GM12801 (cell line): Measurements from ENCODE around the gene FNIP2.

Experiments
- TF ChIP-seq, protein P1 (sequence below): IDR thresholded peaks from one replicate; pipeline ENCODE4 v1.5.1; 2011; ENCODE audit warnings: control low read depth; ENCODE audit not compliant: insufficient read length; ENCODE audit errors: extremely low read depth

Gene FNIP2

DNA sequence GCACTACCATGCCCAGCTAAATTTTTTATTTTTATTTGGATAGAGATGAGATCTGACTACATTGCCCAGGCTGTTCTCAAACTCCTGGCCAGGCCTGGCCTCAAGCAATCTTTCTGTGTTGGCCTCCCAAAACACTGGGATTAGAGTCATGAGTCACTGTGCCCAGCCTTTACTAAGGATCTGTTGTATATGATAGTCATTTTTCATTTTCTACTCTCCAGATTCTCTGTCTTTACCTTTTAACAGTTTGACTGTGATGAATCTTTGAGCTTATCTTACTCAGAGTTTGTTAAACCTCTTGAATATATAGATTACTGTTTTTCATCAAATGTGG is 161.8 kb downstream of the FNIP2 start:
- TF ChIP-seq, protein P1, sequence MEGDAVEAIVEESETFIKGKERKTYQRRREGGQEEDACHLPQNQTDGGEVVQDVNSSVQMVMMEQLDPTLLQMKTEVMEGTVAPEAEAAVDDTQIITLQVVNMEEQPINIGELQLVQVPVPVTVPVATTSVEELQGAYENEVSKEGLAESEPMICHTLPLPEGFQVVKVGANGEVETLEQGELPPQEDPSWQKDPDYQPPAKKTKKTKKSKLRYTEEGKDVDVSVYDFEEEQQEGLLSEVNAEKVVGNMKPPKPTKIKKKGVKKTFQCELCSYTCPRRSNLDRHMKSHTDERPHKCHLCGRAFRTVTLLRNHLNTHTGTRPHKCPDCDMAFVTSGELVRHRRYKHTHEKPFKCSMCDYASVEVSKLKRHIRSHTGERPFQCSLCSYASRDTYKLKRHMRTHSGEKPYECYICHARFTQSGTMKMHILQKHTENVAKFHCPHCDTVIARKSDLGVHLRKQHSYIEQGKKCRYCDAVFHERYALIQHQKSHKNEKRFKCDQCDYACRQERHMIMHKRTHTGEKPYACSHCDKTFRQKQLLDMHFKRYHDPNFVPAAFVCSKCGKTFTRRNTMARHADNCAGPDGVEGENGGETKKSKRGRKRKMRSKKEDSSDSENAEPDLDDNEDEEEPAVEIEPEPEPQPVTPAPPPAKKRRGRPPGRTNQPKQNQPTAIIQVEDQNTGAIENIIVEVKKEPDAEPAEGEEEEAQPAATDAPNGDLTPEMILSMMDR = no peak

DNA sequence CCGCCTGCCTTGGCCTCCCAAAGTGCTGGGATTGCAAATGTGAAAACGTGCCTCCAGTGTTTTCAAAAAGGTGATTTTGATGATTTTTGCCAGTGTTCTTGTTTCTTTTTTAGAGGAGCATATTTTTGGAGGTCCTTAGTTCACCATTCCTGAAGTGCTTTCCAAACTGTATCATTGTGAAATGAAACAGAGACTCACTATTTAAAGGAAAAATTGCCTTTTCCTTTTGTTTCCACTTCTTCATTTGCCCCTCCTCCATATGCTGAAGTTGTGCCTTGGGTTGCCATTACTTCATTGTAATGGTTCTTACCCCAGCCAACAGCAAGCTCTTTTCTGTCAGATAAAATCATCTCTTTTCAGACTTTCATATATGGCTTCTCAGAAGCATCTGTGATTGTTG is 164.4 kb downstream of the FNIP2 start:
- TF ChIP-seq, protein P1 = no peak

DNA sequence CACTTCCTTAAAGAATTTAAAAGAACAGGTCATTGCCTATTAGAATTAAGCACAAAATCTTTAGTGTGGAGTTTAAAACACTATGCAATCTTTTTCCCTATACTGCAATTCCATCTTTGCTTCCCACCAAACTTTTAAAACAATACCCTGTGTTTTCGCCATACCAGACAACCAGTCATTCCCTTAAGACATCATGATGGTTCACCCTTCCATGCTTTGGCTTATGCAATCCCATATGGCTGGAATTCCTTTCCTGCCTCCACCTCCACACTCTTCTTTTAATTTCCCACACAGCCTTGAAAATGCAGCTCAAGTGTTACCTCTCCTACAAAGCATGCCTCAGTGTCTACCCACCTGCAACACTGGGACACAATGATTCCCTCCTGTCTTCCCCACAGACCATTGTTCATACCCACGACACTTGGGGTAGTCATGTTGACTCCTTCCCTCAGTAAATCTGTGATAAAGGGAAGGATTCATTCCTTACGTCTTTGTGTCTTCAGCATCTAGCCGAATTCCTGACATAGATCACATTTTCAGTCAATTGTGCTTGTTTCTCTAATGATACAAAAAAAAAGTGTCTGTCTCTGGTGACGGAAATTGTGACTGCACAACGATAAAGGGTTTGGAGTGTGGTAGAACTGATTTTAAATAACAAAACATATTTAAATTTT is 166.3 kb downstream of the FNIP2 start:
- TF ChIP-seq, protein P1 = no peak

DNA sequence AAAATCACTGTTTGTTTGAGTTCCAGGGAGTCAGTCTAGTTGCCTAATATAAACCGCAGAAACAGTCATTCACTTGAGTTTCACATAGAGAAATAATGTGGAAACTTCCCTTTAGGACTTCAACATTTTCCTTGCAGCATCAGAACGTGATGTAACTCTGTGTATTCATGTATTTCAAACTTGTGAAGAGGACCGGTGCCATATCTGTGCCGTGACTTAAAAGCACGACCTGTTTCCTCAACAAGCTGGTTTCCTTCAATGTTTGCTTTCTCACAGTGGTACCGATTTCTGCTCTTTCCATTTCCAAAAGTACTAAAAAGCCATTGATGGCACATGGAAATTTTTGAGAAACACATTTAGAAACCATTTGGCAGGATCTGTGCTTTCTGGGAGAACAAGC is 167.4 kb downstream of the FNIP2 start:
- TF ChIP-seq, protein P1 = no peak

DNA sequence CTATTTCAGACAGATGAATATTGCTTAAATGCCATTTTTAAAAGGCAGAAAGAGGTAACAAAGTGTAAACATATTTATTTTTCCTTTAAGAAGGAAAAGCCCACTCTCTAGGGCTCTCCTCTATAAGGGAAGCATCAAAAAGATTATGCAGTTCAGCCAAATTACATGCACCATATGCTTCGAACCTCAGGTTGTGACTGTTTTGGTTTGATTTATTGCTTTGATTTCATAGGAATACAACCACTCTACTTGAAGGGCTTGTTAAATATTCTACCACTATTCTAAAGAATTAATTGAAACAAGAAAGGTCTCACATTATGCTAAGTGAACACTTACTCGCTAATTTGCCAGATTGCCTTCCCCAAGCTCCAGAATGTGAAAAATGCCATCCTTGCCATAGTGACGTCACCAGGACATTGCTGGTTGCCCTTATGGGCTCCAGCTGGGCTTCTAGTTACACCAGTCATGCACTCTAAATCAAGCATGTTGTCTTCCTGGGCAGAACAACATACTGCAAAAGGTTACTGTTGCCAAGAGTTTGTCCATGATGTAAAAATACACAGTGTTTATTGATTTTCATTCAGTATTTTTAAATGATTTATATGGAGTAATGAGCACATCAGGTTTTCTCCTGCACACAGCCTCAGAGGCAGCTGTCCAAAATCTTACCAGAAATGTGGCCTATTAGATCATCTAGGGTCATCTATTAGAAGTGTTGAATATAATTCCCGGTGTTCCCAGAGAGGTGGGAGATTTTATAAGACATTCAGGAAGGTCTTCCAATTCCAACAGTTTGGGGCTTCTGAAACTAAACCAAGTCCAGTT is 169.6 kb downstream of the FNIP2 start:
- TF ChIP-seq, protein P1 = no peak

DNA sequence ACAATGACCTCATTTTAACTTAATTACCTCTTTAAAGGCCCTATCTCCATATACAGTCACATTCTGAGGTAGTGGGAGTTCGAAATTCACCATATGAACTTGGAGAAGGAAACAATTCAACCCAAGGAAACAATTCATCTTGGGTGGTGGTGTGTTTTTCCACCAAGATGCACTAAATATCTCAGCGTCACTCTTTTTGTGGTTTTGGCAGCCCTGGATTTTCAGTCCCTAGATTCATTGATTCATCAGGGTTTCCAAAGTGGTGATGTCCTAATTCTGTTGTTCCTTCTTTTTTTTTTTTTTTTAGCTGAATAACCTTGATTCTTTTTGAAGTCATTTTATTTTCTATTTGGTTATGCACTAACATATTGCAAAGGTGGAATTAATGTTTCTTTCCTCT is 171.4 kb downstream of the FNIP2 start:
- TF ChIP-seq, protein P1 = no peak

DNA sequence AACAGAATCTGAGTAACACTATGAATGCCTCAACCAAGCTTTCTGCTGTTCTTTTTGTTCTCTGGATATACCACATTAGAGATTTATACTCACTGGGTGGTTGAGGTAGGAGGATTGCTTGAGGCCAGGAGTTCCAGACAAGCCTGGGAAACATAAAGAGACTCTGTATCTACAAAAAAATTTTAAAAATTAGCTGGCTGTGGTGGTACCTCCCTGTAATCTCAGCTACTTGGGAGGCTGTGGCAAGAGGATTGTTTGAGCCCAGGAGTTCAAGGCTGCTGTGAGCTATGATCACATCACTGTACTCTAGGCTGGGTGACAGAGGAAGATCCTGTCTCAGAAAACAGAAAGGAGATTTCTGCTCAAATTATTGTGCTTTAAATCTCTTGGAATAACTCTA is 172.5 kb downstream of the FNIP2 start:
- TF ChIP-seq, protein P1 = no peak
